Measurements from ENCODE around the gene SLC38A11. TPM values are rescaled to one million over a fixed set of nuclear protein-coding genes. Genes with fewer than 3 reads are reported as not detected.
"Not testable (repeated sequence)": the region's sequence is repeated elsewhere in the genome, so short reads cannot be mapped to it uniquely, and the experiment has no call there.

The SLC38A11 gene
- total RNA-seq, 2 donors from 2014 or later = 0.85 to 2.0 TPM

DNA sequence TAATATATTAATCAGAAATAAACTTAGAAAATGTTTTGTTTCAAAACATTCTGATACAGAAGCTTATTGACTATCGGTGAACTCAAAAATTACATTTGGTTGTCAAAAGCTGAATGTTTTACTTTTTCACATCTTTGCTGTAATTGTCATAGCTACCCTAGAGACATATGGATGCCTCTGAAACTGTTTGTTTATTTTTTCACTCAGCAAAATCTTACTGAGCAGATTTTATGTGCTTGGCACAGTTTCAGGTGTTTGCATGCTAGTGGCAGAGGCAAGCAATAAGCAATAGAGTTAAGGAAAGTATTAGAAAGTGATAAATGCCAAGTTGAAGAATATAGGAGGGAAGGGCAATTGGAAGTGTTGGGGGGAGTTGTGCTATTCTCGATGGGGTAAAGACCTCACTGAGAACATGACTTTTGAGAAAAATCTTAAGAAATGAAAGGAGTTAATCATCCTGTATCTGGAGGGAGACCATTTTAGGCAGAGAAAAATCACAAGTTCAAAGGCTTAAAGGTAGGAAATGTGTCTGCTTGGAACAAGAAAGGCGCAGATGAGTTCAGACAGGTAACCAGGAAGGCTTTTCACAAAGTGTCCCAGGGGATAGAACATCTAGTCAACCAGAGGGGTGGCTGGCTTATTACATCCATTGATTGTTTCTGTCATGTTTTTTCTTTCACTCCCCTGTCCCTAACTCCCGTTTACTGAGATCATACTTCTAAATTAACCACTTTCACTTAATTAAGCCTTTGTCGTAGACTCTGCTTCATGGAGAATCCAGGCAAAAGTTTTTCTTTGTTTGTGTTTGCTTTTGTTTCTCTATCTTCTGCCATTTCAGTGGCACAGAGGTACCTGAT lies 86.5 kb downstream of the SLC38A11 start:
- TF ChIP-seq, protein P1, sequence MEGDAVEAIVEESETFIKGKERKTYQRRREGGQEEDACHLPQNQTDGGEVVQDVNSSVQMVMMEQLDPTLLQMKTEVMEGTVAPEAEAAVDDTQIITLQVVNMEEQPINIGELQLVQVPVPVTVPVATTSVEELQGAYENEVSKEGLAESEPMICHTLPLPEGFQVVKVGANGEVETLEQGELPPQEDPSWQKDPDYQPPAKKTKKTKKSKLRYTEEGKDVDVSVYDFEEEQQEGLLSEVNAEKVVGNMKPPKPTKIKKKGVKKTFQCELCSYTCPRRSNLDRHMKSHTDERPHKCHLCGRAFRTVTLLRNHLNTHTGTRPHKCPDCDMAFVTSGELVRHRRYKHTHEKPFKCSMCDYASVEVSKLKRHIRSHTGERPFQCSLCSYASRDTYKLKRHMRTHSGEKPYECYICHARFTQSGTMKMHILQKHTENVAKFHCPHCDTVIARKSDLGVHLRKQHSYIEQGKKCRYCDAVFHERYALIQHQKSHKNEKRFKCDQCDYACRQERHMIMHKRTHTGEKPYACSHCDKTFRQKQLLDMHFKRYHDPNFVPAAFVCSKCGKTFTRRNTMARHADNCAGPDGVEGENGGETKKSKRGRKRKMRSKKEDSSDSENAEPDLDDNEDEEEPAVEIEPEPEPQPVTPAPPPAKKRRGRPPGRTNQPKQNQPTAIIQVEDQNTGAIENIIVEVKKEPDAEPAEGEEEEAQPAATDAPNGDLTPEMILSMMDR (IDR thresholded peaks at IDR 0.05) = no peak
- Histone ChIP-seq H3K9me3 (no peaks in the 10 kb centered on the region), H3K27ac (no peak overlapping the region), H3K36me3 (no peaks in the 10 kb centered on the region), H3K4me1 (ENCODE audit: control insufficient read depth in 1 of 2, low read depth in 2 of 2) (no peaks in the 10 kb centered on the region), H3K27me3 (replicated peaks; ENCODE audit: insufficient read depth) (no peaks in the 10 kb centered on the region), H3K4me3 (no peak overlapping the region)
- no peak for ATAC-seq (ENCODE audit: insufficient number of reproducible peaks, low FRiP score, low read depth)
- DNase-seq (ENCODE audit: low spot score) = no peak

DNA sequence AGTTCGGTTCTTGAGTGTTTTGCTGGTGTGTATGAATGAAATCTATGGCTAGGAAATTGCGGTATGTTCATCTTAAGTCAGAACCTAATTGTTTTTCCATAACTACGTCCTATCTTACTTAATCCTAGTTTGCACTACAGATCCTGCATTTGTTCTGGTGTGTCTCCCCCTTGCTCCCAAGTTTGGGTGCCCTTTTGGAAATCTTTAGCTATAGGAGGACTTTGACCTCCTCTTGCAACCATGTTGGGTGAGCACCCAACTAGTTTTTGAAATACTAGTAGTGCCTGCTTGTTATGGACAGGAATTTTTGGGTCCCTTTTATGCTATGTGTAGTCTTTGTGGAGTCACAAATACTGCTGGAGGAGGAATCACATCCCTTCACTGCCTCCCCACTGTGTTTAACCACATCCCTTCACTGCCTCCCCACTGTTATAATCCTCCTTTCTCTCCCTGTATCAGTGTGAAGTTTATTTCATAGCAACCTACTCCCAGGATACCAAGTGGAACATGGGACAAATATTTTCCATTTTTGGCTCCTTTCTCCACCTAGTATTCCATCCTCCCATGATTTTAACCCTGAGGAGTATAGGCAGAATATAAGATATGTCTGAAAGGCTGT lies 87.4 kb downstream of the SLC38A11 start:
- TF ChIP-seq, protein P1 (IDR thresholded peaks at IDR 0.05) = no peak
- Histone ChIP-seq H3K36me3 (no peaks in the 10 kb centered on the region), H3K4me1 (ENCODE audit: control insufficient read depth in 1 of 2, low read depth in 2 of 2) (no peaks in the 10 kb centered on the region), H3K4me3 (no peak overlapping the region), H3K27ac (no peak overlapping the region), H3K9me3 (no peaks in the 10 kb centered on the region), H3K27me3 (replicated peaks; ENCODE audit: insufficient read depth) (no peaks in the 10 kb centered on the region)
- ATAC-seq (ENCODE audit: insufficient number of reproducible peaks, low FRiP score, low read depth) = no peak
- DNase-seq (ENCODE audit: low spot score) = no peak

DNA sequence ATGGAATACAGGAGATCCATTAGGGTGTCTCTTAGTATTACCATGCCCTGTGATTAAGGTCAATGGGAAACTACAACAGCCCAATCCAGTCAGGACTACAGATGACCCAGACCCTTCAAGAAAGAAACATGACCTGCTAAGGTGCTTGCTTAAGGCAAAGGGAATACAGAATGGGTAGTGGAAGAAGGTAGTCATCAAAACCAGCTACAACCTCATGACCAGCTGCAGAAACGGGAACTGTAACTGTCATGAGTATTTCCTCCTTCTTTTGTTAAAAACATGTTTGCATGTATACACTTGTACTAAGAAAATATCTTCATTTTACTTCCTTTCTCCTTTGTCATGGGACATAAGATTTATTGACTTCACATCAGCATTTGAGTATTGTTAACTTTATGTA lies 88.9 kb downstream of the SLC38A11 start:
- H3K4me3 ChIP-seq; H3K4me1 ChIP-seq (ENCODE audit: control insufficient read depth in 1 of 2, low read depth in 2 of 2); ATAC-seq (ENCODE audit: insufficient number of reproducible peaks, low FRiP score, low read depth); H3K9me3 ChIP-seq; H3K27ac ChIP-seq; H3K27me3 ChIP-seq (replicated peaks; ENCODE audit: insufficient read depth); DNase-seq (ENCODE audit: low spot score); H3K36me3 ChIP-seq: not testable (repeated sequence)

DNA sequence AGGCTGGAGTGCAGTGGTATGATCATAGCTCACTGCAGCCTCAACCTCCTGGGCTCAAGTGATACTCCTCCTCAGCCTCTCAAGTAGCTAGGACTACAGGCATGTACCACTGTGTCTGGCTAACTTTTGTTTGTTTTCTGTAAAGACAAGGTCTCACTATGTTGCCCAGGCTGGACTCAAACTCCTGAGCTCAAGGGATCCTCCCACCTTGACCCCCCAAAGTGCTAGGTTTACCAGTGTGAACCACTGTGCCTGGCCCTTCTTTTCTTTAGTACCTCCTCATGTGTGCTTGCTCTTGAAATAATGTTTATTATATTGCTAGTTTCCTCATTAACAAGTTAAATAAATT lies 94.7 kb downstream of the SLC38A11 start:
- Histone ChIP-seq H3K4me1 (ENCODE audit: control insufficient read depth in 1 of 2, low read depth in 2 of 2) (no peaks in the 10 kb centered on the region), H3K27me3 (replicated peaks; ENCODE audit: insufficient read depth) (no peaks in the 10 kb centered on the region), H3K9me3 (no peaks in the 10 kb centered on the region), H3K4me3 (no peak overlapping the region), H3K36me3 (no peaks in the 10 kb centered on the region), H3K27ac (no peak overlapping the region)
- DNase-seq (ENCODE audit: low spot score) (no peak), ATAC-seq (ENCODE audit: insufficient number of reproducible peaks, low FRiP score, low read depth) (no peak)
- TF ChIP-seq, protein P1 (IDR thresholded peaks at IDR 0.05) = no peak

DNA sequence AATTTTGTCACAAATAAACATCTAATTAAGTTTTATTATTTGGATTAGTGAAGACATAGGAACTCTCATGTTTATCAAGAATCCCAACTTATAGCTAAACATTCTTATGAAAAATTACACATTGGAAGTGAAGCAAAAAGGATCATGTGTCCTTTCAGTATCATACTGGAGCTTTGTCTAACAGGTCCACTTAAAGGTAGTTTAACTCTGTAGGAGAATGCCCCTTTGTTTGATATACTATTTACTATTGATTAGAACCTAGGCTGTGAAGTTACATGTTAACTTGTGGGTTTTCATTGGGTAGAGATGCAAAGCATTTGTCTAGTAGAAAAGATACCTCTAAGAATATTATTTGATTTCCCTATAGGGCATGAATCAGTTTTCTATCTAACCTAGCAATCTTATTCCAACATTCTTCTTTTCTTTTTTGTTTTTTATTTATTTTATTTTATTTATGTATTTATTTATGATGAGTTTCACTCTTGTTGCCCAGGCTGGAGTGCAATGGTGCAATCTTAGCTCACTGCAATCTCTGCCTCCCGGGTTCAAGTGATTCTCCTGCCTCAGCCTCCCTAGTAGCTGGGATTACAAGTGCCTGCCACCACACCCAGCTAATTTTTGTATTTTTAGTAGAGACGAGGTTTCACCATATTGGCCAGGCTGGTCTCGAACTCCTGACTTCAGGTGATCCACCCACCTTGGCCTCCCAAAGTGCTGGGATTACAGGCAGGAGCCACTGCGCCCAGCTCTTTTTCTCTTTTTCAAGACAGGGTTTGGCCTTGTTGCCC lies 95.2 kb downstream of the SLC38A11 start:
- not testable (repeated sequence) for ATAC-seq (ENCODE audit: insufficient number of reproducible peaks, low FRiP score, low read depth); H3K4me3 ChIP-seq; DNase-seq (ENCODE audit: low spot score); H3K36me3 ChIP-seq; H3K9me3 ChIP-seq; H3K4me1 ChIP-seq (ENCODE audit: control insufficient read depth in 1 of 2, low read depth in 2 of 2); H3K27ac ChIP-seq; H3K27me3 ChIP-seq (replicated peaks; ENCODE audit: insufficient read depth)

DNA sequence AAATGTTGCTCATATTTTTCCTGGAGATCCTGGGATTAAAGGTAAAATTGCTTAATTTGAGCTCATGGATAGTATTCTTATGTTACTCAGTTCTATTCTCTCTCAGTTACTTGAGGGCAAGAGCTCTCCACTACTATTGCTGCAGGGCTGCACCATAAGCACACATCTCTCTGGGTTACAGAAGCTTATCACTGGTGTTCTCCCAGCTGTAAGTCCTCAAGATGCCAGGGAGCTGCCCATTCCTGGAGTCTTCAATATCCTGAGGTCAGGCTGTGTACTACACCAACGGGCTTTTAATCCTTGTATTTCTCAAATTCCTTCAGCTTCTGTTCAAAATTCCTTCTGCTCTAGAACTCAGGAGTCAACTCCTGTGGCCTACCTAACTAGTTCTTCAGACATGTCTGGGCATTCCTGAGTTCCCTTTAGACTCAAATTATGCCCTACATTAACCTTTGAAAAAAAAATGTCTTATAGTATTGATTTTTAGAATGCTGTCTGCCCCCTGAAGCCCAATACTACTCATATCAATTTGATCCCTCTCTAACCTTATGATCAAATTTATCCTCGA lies 96.0 kb downstream of the SLC38A11 start:
- no peak overlapping the region for H3K27ac ChIP-seq

More for the DNA sequence above, 96.0 kb downstream of the SLC38A11 start:
- TF ChIP-seq, protein P1 (IDR thresholded peaks at IDR 0.05) = no peak
- H3K4me3 ChIP-seq = no peak overlapping the region
- H3K4me1 ChIP-seq (ENCODE audit: control insufficient read depth in 1 of 2, low read depth in 2 of 2) = no peaks in the 10 kb centered on the region
- no peaks in the 10 kb centered on the region for H3K36me3 ChIP-seq
- no peaks in the 10 kb centered on the region for H3K27me3 ChIP-seq (replicated peaks; ENCODE audit: insufficient read depth)
- DNase-seq (ENCODE audit: low spot score) = no peak
- no peaks in the 10 kb centered on the region for H3K9me3 ChIP-seq
- no peak for ATAC-seq (ENCODE audit: insufficient number of reproducible peaks, low FRiP score, low read depth)

Data from thoracic aorta (tissue), 2 donors.